DOHH2 (cell line): ENCODE results near the gene ONECUT1.

Source experiments
- CTCF ChIP-seq: fragments of 200-600 bp; sonication (generic); IDR thresholded peaks from one replicate; pipeline ENCODE4 v1.5.1; 2014; ENCODE audit warnings: antibody characterized with exemption, mild to moderate bottlenecking, low read depth, low read length; ENCODE audit not compliant: poor library complexity, severe bottlenecking
- EZH2phosphoT487 ChIP-seq: fragments of 200-600 bp; sonication (generic); IDR thresholded peaks from 2 replicates; pipeline ENCODE4 v1.6.1; 2017; ENCODE audit warnings: borderline replicate concordance, mild to moderate bottlenecking, antibody characterized with exemption, low read length, moderate library complexity, mixed read lengths

- TF ChIP-seq CTCF (no peak), EZH2phosphoT487 (no peak)
These were observed 29.1 kb upstream of the ONECUT1 start for GRCh38 chr15:52819253-52819652.
